Fibroblast of upper back skin (primary cell): ENCODE measurements around the gene THOC5.
A peak's percentile ranks its signal among the peaks of the same experiment; 100 is the strongest.
"Not testable (repeated sequence)": the region's sequence is repeated elsewhere in the genome, so short reads cannot be mapped to it uniquely, and the experiment has no call there.

Source experiments
- DNase-seq: peaks from one replicate; pipeline ENCODE4 v3.0.0-alpha.2; 2013

THOC5 gene

DNA sequence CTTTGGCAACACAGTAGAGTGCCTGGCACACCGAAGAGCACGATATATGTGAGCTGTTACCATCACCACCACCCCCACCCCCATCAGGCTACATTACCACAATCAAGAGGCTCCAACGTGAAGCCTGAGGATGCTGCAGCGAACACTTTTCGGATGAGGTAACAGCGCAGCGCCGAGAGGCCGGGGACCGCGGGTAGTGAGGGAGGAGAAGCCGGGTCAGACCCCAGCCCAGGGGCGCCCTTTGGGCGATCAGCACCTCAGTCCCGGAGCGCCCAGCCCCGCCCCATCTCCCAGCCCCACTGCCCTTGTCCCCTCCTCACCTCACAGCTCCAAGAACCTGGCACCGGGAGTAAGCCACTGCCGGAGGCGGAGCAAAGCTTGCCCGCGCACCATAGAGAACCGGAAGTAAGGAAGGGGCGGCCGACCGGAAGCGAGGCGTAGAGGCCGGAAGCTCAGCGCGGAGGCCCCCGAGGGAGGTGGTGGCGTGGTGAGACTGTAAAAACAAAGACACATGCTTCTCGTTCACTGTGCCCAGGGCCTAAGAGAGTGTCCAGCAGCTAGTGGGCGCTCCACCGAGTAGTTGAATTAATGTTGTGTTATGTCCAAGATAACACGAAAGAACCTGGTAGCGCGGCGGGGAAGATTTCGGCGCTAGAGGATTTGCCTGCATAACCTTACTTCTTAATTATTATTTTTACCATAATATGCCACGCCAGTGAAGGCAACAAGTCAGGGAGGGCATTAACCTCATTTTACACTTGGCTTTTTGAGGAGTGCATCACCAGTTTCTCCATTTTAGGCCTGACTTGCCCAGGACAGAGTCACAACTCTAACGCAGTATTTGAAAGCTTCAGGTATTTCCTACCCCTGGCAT, at the start of gene THOC5:
THOC5 (minus strand) TSS at position 407 of the 874 bp plus-strand sequence. CDS start 4,610 bp downstream, outside the sequence.
- peak; percentile 96 for DNase-seq

DNA sequence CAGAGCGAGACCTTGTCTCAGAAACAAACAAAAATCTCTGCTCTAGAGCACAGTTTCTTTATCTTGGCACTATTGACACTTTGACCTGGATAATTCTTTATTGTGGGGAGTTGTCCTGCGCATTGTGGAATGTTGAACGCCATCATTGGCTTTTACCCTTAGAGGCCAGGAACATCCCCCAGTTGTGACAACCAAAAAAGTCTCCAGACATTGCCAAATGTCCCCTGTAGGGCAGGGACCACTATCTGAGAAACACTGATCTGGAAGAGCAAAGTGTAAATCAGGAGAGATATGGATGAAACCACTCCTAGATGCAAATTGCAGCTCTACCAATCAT, 45.1 kb upstream of the THOC5 start:
- DNase-seq = no peak

DNA sequence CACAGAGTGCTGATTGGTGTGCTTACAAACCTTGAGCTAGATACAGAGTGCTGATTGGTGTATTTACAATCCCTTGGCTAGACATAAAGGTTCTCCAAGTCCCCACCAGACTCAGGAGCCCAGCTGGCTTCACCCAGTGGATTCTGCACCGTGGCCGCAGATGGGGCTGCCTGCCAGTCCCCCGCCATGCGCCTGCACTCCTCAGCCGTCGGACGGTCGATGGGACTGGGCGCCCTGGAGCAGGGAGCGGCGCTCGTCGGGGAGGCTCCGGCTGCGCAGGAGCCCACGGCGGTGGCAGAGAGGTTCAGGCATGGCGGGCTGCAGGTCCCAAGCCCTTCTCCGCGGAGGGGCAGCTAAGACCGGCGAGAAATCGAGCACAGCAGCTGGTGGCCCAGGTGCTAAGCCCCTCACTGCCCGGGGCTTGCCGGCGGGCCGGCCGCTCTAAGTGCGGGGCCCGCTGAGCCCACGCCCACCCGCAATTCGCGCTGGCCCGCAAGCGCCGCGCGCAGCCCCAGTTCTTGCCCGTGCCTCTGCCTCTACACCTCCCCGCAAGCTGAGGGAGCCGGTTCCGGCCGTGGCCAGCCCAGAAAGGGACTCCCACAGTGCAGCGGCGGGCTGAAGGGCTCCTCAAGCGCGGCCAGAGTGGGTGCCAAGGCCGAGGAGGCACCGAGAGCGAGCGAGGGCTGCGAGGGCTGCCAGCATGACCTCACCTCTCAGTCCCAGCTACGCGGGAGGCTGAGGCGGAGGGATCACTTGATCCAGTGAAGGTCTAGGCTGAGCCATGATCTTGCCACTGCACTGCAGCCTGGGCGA, 44.5 kb upstream of the THOC5 start:
- not testable (repeated sequence) for DNase-seq

DNA sequence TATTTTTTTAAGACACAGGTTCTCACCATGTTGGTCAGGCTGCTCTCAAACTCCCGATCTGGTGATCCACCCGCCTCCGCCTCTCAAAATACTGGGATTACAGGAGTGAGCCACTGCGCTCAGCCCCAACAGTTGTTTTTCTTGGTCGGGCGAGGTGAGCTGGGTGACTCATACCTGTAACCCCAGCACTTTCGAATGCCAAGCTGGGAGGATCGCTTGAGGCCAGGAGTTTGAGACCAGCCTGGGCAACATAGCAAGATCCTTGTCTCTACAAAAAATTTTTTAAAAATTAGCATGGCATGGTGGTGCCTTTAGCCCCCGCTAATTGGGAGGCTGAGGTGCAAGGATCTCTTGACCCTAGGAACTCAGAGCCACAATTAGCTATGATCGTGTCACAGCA, 42.9 kb upstream of the THOC5 start:
- DNase-seq = no peak

DNA sequence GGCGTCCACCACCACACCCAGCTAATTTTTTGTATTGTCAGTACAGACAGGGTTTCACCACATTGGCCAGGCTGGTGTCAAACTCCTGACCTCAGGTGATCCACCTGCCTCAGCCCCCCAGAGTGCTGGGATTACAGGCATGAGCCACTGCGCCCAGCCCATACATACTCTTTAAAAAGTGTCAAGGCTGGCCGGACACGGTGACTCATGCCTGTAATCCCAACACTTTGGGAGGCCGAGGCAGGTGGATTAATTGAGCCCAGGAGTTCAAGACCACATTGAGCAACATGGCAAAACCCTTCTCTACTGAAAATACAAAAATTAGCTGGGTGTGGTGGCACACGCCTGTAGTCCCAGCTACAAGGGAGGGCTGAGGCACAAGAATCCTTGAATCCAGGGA, 40.9 kb upstream of the THOC5 start:
- not testable (repeated sequence) for DNase-seq

DNA sequence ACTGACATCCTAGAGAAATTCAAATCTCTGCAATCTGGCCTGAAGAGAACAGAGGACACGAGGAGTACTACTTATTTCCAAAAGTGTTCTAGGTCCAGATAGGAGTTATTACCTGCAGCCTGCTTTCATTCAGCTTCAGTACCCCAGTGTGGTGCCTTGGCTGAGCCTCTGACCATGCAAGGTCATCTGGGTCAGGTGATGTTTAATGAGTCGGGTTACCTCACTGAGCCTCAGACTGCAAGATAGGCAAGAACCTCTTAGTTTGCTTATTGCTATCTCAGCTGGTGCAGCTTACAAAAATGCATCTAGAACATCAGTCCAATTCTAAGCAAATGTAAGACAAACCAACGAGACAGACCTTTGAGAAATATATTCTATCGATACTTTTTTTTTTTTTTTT, 40.4 kb upstream of the THOC5 start:
- no peak for DNase-seq

DNA sequence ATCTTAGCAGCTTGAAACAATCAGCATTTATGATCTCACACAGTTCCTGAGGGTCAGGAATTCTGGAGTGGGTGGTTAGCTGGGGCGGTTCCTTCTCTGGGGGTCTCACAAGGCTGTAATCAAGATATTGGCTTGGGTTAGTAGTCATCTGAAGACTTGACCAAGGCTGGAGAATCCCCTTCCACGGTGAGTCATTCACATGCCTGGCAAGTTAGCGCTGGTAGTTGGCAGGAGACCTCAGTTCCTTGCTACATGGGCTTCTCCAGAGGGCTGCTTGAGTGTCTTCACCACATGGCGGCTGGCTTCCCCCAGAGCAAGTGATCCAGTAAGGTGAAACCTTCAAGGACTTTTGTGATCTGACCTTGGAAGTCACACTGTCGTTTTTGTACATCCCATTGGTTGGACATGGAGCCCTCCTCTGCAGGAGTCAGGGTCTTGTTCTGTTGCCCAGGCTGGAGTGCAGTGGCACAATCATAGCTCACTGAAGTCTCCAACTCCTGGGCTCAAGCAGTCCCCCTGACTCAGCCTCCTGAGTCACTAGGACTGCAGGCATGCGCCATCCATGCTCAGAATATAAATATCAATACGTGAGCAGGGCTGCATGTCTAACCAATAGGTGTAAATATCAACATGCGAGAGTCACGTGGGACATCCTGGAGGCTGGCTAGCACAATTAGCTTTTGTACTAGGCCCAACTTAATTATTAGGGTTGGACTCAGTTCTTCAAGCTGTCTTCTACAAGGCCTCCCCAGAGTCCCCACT, 34.6 kb upstream of the THOC5 start:
- DNase-seq = peak; percentile 77

DNA sequence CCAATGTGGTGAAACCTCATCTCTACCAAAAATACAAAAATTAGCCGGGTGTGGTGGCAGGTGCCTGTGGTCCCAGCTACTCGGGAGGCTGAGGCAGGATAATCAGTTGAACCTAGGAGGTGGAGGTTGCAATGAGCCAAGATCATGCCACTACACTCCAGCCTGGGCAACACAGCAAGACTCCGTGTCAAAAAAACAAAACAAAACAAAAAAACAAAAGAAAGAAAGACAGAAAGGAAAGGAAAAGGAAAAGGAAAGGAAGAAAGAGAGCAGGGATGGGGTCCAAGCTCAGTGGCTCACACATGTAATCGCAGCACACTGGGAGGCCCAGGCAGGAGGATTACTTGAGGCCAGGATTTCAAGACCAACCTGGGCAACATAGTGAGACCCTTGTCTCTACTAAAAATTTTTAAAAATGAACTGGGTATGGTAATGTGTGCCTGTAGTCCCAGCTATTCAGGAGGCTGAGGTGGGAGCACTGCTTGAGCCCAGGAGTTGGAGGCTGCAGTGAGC, 32.7 kb upstream of the THOC5 start:
- not testable (repeated sequence) for DNase-seq

DNA sequence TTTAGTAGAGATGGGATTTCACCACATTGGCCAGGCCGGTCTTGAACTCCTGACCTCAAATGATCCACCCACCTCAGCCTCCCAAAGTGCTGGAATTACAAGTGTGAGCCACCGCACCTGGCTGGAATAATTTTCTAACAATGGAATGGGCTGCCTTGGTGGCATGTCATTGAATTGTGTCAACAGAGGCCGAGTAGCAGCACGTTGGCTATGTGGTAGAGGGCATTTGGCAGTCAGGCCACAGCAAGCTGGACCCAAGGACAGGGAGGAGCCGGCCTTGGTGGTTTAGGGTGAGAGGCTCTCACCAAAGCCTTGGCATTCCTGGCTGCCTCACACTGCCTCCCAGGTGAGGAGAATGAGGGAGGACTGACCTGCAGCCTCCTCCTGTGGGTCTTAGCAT, 31.4 kb upstream of the THOC5 start:
- DNase-seq = no peak

DNA sequence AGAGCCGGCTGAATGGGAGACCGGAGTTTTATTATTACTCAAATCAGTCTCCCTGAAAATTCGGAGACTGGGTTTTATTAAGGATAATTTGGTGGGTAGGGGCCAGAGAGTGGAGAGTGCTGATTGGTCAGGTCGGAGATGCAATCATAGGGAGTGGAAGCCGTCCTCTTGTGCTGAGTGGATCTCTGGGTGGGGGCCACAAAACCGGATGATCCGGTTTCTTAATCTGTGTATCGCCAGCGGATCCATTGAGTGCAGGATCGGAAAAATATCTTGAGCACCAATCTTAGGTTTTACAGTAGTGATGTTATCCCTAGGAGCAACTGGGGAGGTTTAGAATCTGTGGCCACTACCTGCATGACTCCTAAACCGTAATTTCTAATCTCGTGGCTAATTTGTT, 28.2 kb upstream of the THOC5 start:
- no peak for DNase-seq

DNA sequence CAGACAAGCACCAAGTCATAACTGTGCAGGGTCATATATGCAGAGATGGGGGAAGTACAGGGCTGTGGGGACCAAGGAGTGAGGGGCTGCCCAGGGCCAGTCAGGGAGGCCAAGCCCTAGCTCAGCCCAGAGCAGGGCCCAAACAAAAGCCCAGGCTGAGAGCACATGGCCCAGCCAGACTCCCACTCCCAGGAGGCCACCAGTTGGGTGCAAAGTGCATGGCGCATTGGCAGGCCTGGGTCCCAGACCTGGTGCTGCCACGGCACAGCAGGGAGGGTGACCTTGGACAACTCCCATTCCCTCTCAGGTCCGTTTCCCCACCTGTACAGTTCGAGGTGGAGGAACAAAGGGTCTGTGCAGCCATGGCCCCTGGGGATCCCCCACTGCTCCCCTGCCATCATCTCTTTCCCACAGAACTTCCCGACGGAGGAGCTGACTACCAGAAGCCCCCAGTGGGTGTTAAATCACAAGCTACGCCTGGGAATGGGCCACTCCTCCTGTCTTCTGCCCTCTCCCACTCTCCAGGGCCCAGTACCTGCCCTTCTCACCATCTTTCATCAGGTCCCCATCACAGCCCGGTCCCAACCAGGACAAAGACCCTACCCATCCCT, 26.7 kb upstream of the THOC5 start:
- no peak for DNase-seq

DNA sequence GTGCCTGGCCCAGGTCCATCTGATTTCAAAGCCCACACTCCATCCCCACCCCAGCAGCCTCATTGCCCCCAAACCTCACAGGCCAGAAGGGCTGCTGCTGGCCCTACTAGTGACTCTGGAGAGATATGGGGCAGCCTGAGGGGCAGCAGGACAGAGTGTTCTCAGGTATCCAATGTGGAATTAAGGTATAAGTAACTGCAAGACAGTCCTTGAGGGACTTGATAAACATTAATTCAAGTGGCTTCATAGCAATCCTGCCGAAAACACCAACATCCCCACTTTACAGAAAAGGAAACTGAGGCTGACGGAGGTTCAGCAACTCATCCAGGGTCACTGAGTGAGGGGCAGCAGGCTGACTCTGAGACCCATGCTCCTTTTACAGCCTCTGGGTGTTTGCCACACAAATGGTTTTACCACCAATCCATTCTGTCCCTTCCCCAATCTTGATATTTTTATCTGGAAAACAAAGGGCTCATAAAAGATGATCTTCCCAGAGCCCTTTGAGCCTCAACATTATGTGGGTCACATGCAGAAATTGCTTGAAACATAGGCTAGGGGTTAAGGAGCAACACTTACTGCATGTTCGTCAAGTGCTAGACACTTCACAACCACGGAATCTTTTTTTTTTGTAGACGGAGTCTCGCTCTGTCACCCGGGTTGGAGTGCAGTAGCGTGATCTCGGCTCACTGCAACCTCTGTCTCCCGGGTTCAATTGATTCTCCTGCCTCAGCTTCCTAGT, 25.1 kb upstream of the THOC5 start:
- DNase-seq = no peak

DNA sequence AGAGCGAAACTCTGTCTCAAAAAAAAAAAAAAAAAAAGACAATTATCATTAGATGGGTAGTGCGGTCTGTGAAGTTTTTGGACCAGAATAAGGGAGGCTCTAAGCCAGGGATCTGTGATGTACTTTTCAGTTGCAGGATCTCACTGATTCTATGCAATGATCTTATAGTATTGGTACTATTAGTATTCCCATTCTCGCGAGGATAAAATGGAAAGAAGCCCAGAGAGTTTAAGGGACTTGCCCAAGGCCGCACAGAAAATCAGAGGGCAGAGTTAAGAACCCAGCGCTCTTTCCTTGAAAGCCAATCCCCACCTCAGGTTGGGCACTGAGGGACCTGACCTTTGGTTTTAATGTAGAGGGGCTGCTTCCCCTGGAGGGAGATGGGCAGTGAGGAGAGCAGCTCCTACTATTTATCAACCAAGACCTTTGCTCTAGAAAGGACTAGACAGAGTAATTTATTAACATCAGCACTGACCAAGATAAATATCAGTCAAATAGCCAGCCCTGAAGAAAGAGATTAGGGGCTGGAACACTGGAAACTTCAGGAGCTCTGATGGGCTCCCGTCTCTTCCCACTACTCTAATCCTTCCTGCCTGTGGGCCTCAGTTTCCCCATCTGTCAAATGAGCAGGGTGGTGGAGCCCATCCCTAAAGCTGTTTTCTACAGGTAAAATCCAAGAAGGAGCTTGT, 21.3 kb upstream of the THOC5 start:
- no peak for DNase-seq

DNA sequence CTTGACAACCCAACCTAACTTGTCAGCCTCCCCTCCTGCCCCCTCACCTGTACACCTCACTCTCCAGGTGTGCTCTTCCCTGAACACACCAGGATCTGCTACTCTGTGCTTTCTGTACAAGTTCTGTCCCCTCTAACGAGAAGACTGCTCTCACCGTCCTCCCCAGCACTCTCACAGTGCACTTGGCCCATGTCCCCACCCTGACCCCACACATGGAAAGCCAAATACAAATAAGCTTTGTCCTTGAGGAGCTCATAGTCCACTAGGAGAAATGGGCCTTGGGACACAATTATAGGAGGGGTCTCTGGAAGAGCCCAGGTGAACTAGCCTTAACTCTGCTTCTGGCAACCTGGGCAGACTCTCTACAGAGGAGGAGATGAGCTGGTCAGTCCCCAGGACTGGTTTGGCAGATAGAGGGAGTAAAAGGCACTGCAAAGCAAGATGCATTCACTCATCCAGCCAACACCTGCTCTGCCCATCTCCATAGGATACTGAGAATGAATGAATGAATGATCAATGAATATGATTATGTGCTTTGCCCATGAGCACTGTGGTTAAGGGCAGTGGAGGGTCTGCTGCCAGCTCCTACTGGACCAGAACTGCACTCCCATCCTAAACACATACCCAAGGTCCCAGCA, 17.5 kb upstream of the THOC5 start:
- DNase-seq = no peak

DNA sequence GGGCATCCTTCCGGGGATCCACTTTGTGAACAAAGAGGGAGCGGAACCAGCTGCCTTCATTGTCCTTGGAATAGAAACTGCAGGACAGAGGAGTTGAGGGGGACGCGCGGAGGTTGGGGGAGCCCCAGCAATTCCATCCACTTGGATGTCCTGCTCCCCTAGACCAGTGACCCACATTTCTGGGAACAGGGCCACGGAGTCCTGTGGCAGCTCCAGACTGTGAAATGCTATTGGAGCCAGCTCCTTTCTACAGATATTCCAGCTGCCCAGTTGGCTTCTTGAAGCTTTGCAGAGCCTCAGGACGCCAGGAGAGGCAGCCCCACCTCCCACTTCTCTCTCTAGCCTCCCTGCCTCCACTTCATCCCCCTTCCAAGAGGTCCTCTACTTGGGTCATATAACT, 16.9 kb upstream of the THOC5 start:
- no peak for DNase-seq

DNA sequence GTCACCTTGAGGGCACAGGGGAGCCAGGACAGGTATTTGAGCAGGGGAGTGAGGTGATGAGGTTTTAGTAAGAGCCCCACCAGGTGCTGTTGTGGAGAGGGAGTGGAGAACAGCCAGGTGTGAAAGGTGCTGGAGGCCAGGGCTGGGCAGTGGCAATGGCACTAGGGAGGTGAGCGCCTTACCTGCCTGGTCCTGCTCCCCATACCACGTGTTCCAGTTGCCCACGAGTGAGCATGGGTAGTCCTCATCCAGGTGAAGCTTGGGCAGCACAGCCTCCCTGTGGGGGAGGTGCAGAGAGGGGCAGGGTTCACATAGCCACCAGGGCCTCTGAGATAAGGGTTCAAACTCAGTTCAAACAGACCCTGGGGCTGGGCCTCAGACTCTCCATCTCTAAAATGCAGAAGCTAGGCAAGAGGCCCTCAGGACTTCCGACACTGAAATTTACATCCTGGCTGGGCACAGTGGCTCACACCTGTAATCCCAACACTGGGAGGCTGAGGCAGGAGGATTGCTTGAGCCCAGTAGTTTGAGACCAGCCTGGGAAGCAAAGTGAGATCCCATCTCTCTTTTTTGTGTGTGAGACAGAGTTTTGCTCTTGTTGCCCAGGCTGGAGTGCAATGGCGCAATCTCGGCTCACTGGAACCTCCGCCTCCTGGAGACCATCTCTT, 15.6 kb upstream of the THOC5 start:
- DNase-seq = no peak

DNA sequence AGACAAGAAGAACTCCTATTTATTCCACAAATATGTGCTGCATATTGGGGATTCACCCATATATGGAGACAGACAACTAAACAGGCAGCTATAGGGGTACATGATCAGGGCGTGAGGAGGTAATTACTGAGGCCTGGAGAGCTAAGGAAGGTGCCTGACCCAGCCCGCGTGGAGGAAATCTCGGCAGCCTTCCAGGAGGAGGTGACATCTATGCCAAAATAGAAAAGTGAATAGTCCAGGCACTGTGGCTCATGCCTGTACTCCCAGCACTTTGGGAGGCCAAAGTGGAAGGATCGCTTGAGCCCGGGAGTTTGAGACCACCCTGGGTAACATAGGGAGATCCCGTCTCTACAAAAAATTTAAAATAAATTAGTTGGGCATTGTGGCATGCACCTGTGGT, 13.8 kb upstream of the THOC5 start:
- no peak for DNase-seq

DNA sequence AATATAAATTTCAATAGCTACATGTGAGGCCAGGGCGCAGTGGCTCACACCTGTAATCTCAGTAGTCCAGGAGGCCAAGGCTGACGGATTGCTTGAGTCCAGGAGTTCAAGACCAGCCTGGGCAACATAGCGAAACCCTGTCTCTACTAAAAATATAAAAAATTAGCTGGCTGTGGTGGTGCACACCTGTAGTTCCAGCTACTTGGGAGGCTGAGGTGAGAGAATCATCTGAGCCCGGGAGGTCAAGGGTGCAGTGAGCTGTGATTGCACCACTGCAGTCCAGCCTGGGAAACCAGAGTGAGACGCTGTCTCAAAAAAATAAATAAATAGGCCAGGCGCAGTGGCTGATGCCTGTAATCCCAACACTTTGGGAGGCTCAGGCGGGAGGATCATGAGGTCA, 13.0 kb upstream of the THOC5 start:
- DNase-seq = not testable (repeated sequence)

DNA sequence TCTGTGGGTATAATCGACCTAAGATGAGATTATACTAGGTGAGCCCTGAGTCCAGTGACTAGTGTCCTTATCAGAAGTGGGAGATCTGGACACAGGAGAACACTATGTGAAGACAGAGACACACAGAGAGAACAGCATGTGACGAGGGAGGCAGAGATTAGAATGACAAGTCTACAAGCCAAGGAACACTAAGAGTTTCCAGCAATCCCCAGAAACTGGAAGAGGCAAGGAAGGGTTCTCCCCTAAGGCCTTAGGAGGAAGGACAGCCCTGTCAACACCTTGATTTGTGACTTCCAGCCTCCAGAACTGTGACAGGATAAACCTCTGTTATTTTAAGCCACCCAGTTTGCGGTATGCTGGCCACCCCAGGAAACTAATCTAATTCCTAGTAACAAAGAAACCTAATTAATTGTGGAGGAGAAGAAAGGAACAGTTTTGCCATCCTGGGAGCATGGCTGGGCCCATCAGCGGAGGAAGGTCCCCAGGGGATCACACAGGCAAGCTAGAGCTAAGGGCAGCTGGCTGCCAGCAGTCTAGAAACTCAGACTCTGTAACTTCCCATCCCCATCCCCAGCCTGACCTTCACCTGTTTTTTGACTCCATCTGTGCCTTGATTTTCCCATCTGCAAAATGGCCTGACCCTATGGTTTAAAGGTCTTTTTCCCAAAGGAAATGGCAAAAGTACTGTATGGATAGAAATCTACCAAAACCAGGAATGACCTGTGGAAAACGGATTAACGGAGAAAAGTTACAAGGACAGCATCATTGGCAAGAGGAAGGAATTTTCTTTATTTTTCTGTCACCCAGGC, 10.3 kb upstream of the THOC5 start:
- no peak for DNase-seq
